Fibroblast of lung (primary cell): ENCODE data around the gene PDE9A.

Experiments used
- CTCF ChIP-seq, 2 donors: IDR thresholded peaks in 1 of 2; conservative IDR thresholded peaks in 1 of 2; 1 replicate in 1 of 2; 2 replicates in 1 of 2; pipeline ENCODE4 v1.5.1; 2011 to 2012; ENCODE audit warnings: low read length in 2 of 2, control low read depth in 1 of 2, inconsistent platforms in 1 of 2, low read depth in 1 of 2, mild to moderate bottlenecking in 1 of 2
- EZH2 ChIP-seq: IDR thresholded peaks from 2 replicates; pipeline ENCODE4 v1.5.1; 2012; ENCODE audit warnings: low read length, control low read depth, mild to moderate bottlenecking; ENCODE audit errors: missing control alignments

DNA sequence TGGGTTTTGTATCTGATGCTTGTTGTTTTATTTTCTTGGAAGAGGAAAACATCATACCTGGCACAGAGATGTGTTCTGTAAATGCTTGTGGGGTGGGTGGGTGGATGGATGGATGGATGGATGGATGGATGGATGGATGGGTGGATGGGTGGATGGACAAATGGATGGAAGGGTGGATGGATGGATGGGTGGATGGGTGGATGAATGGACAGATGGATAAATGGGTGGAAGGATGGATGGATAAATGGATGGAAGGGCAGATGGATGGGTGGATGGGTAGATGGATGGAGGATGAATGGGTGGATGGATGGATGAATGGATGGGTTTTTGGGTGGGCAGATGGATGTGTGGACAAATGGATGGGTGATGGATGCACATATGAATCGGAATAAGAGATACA is 111.5 kb downstream of the PDE9A start:
- TF ChIP-seq CTCF (conservative IDR thresholded peaks at IDR 0.05 in 1 of 2, IDR thresholded peaks at IDR 0.05 in 1 of 2; ENCODE audit: low read depth in 1 of 2, low read length in 2 of 2) (no peak), EZH2 (no peak)
